Measurements from ENCODE around the gene CRADD. TPM values are rescaled to one million over a fixed set of nuclear protein-coding genes. Genes with fewer than 3 reads are reported as not detected.

Gene CRADD
- total and polyA plus RNA-seq, 10 donors, result 5.5 to 58.7 (median 18.8) TPM

DNA sequence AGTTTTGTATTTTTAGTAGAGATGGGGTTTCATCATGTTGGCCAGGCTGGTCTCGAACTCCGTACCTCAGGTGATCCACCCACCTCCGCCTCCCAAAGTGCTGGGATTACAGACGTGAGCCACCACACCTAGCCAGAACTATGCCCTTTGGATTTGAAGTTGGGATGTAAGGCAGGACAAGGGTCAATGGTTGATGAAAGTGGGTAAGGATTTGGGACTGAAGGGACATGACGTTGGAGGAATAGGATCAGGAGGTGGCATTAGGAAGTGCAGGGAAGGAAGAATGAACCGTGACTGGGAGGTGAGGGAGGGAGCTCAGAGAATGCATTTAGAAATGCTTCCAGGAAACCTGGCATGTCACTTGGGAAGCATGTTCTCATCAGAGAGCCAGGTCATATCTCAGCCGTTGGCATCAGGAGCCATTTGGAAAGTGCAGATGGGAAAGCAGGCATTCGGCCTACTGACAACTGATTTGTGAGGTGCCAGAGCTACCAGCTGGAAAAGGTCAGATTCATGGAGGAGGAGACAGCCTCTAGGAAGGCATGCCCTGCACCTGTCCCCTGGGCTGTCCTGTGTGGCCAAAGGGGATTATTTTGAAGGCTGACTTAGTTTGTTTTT, 2.2 kb downstream of the CRADD start:
- H3K4me3 ChIP-seq, result no peak overlapping the region
- DNase-seq, result no peak

GRCh38 chr12:93680006-93680405, 2.8 kb downstream of the CRADD start:
- H3K27ac ChIP-seq, result no peak overlapping the region
- no peak overlapping the region for H3K4me3 ChIP-seq
- peaks cover 0 to 22% (median 0%) of the 10 kb centered on the region in 6 donors for H3K36me3 ChIP-seq
- H3K4me1 ChIP-seq, result peaks cover 12 to 50% (median 22%) of the 10 kb centered on the region in 6 donors
- intact Hi-C loops (cut with DNase I; ENCODE audit: low total_unique reads), result loop anchor here (10.0 kb wide), 1 partner anchor 95 kb away; no protein-coding TSS in a partner anchor
- H3K9me3 ChIP-seq, result no peaks in the 10 kb centered on the region
- no peaks in the 10 kb centered on the region for H3K27me3 ChIP-seq (replicated peaks in 1 of 7)
- 60 to 77% (median 72%) methylated on average over 2 of the region's 2 CpGs for WGBS, 5 donors
- no peak for DNase-seq
- no peak for TF ChIP-seq POLR2AphosphoS5 (IDR thresholded peaks at IDR 0.05)
- no peak for TF ChIP-seq CTCF (IDR thresholded peaks at IDR 0.05 in 8 of 11, conservative IDR thresholded peaks at IDR 0.05 in 3 of 11)

More for the DNA sequence above, 2.2 kb downstream of the CRADD start:
- Histone ChIP-seq H3K4me1 (peaks cover 12 to 45% (median 22%) of the 10 kb centered on the region in 6 donors), H3K27ac (no peak overlapping the region), H3K36me3 (peaks cover 0 to 22% (median 0%) of the 10 kb centered on the region in 6 donors), H3K9me3 (no peaks in the 10 kb centered on the region), H3K27me3 (replicated peaks in 1 of 7) (no peaks in the 10 kb centered on the region)
- TF ChIP-seq POLR2AphosphoS5 (IDR thresholded peaks at IDR 0.05) (no peak), CTCF (IDR thresholded peaks at IDR 0.05 in 8 of 11, conservative IDR thresholded peaks at IDR 0.05 in 3 of 11) (no peak), POLR2A (IDR thresholded peaks at IDR 0.05) (no peak)
- intact Hi-C loops (cut with DNase I; ENCODE audit: low total_unique reads), result no loop called here
- WGBS, 5 donors, result 88 to 96% (median 91%) methylated on average over 8 of the region's 8 CpGs

- no peaks in the 10 kb centered on the region for H3K9me3 ChIP-seq
- H3K4me1 ChIP-seq, result peaks cover 8 to 41% (median 15%) of the 10 kb centered on the region in 6 donors
- intact Hi-C loops (cut with DNase I; ENCODE audit: low total_unique reads), result loop anchor here (10.0 kb wide), 1 partner anchor 98 kb away; no protein-coding TSS in a partner anchor
- peaks cover 0 to 27% (median 0%) of the 10 kb centered on the region in 6 donors for H3K36me3 ChIP-seq
- no peak for DNase-seq
- H3K27me3 ChIP-seq (replicated peaks in 1 of 7), result no peaks in the 10 kb centered on the region
- 74 to 87% (median 83%) methylated on average over 4 to 5 of the region's 5 CpGs for WGBS, 5 donors
- TF ChIP-seq CTCF (IDR thresholded peaks at IDR 0.05 in 8 of 11, conservative IDR thresholded peaks at IDR 0.05 in 3 of 11), result no peak
- TF ChIP-seq POLR2A (IDR thresholded peaks at IDR 0.05), result no peak
- no peak for TF ChIP-seq POLR2AphosphoS5 (IDR thresholded peaks at IDR 0.05)
- H3K4me3 ChIP-seq, result no peak overlapping the region
- no peak overlapping the region for H3K27ac ChIP-seq
These were observed 5.7 kb downstream of the CRADD start for GRCh38 chr12:93682846-93683261.

GRCh38 chr12:93683410-93683809, 6.2 kb downstream of the CRADD start:
- Histone ChIP-seq H3K27ac (no peak overlapping the region), H3K9me3 (no peaks in the 10 kb centered on the region), H3K4me3 (no peak overlapping the region), H3K4me1 (peaks cover 3 to 35% (median 10%) of the 10 kb centered on the region in 6 donors), H3K36me3 (peaks cover 0 to 27% (median 0%) of the 10 kb centered on the region in 6 donors), H3K27me3 (replicated peaks in 1 of 7) (no peaks in the 10 kb centered on the region)
- 95 to 99% (median 96%) methylated on average over 4 to 5 of the region's 5 CpGs for WGBS, 5 donors
- TF ChIP-seq POLR2AphosphoS5 (IDR thresholded peaks at IDR 0.05) (no peak), CTCF (IDR thresholded peaks at IDR 0.05 in 8 of 11, conservative IDR thresholded peaks at IDR 0.05 in 3 of 11) (no peak), POLR2A (IDR thresholded peaks at IDR 0.05) (no peak)
- no peak for DNase-seq
- intact Hi-C loops (cut with DNase I; ENCODE audit: low total_unique reads), result loop anchor here (10.0 kb wide), 1 partner anchor 99 kb away; no protein-coding TSS in a partner anchor
